Nephron progenitor cell (in vitro differentiated cells): ENCODE results near the gene AFTPH.
"Not testable (repeated sequence)": the region's sequence is repeated elsewhere in the genome, so short reads cannot be mapped to it uniquely, and the experiment has no call there.

Source experiments
- DNase-seq: peaks from one replicate; pipeline ENCODE4 v3.0.0; 2021
- H3K27ac Mint-ChIP-seq: 2 replicates; pipeline ENCODE4 v1.8.0; 2021; ENCODE audit warnings: mild to moderate bottlenecking, moderate library complexity, mixed read lengths
- H3K27me3 Mint-ChIP-seq: 2 replicates; pipeline ENCODE4 v1.8.0; 2021; ENCODE audit warnings: mild to moderate bottlenecking, low read depth, mixed read lengths; ENCODE audit not compliant: poor library complexity
- H3K36me3 Mint-ChIP-seq: 2 replicates; pipeline ENCODE4 v1.8.0; 2021; ENCODE audit warnings: low read depth, mixed read lengths
- H3K4me1 Mint-ChIP-seq: 2 replicates; pipeline ENCODE4 v1.8.0; 2021; ENCODE audit warnings: mixed read lengths
- H3K4me3 Mint-ChIP-seq: 2 replicates; pipeline ENCODE4 v1.8.0; 2021; ENCODE audit warnings: mild to moderate bottlenecking, moderate library complexity, mixed read lengths
- H3K9me3 Mint-ChIP-seq: 2 replicates; pipeline ENCODE4 v1.8.0; 2021; ENCODE audit warnings: mild to moderate bottlenecking, moderate library complexity, mixed read lengths
- CTCF ChIP-seq: fragments of 200-600 bp; sonication (generic); IDR thresholded peaks from 2 replicates; pipeline ENCODE4 v1.5.0; 2021; ENCODE audit warnings: antibody characterized with exemption

The AFTPH gene

GRCh38 chr2:64526034-64526433 is 1.9 kb downstream of the AFTPH start:
- H3K9me3 Mint-ChIP-seq = no peaks in the 10 kb centered on the region
- no peak overlapping the region for H3K27ac Mint-ChIP-seq
- H3K36me3 Mint-ChIP-seq = no peaks in the 10 kb centered on the region
- peak overlapping the region; percentile 99 for H3K4me3 Mint-ChIP-seq
- no peak for TF ChIP-seq CTCF
- H3K4me1 Mint-ChIP-seq = peaks cover 23% of the 10 kb centered on the region
- H3K27me3 Mint-ChIP-seq = peaks cover 7% of the 10 kb centered on the region
- DNase-seq = no peak

- H3K27me3 Mint-ChIP-seq, DNase-seq, H3K27ac Mint-ChIP-seq, H3K9me3 Mint-ChIP-seq, H3K4me3 Mint-ChIP-seq, H3K4me1 Mint-ChIP-seq, H3K36me3 Mint-ChIP-seq: not testable (repeated sequence)
These were observed 6.8 kb downstream of the AFTPH start for GRCh38 chr2:64530946-64531345.

GRCh38 chr2:64532030-64532429 is 7.9 kb downstream of the AFTPH start:
- H3K27me3 Mint-ChIP-seq = no peaks in the 10 kb centered on the region
- DNase-seq = no peak
- H3K9me3 Mint-ChIP-seq = no peaks in the 10 kb centered on the region
- no peak overlapping the region for H3K27ac Mint-ChIP-seq
- H3K36me3 Mint-ChIP-seq = no peaks in the 10 kb centered on the region
- H3K4me1 Mint-ChIP-seq = no peaks in the 10 kb centered on the region
- no peak overlapping the region for H3K4me3 Mint-ChIP-seq
- no peak for TF ChIP-seq CTCF

GRCh38 chr2:64533882-64534281 is 9.8 kb downstream of the AFTPH start:
- TF ChIP-seq CTCF = no peak
- no peak overlapping the region for H3K4me3 Mint-ChIP-seq
- H3K9me3 Mint-ChIP-seq = no peaks in the 10 kb centered on the region
- peaks cover 6% of the 10 kb centered on the region for H3K4me1 Mint-ChIP-seq
- no peaks in the 10 kb centered on the region for H3K36me3 Mint-ChIP-seq
- H3K27me3 Mint-ChIP-seq = no peaks in the 10 kb centered on the region
- DNase-seq = no peak
- H3K27ac Mint-ChIP-seq = no peak overlapping the region

GRCh38 chr2:64534363-64534762 is 10.2 kb downstream of the AFTPH start:
- no peak overlapping the region for H3K27ac Mint-ChIP-seq
- no peak for TF ChIP-seq CTCF
- H3K4me1 Mint-ChIP-seq = peaks cover 8% of the 10 kb centered on the region
- DNase-seq = no peak
- no peak overlapping the region for H3K4me3 Mint-ChIP-seq
- H3K36me3 Mint-ChIP-seq = no peaks in the 10 kb centered on the region
- H3K27me3 Mint-ChIP-seq = no peaks in the 10 kb centered on the region
- H3K9me3 Mint-ChIP-seq = no peaks in the 10 kb centered on the region

GRCh38 chr2:64535024-64535423 is 10.9 kb downstream of the AFTPH start:
- Mint-ChIP-seq H3K36me3 (no peaks in the 10 kb centered on the region), H3K4me1 (peaks cover 14% of the 10 kb centered on the region), H3K27me3 (no peaks in the 10 kb centered on the region), H3K4me3 (no peak overlapping the region), H3K9me3 (no peaks in the 10 kb centered on the region), H3K27ac (no peak overlapping the region)
- DNase-seq = no peak
- no peak for TF ChIP-seq CTCF
